Gastroesophageal sphincter (tissue), 4 donors: ENCODE results near the gene KCNMA1. TPM values are rescaled to one million over a fixed set of nuclear protein-coding genes. Genes with fewer than 3 reads are reported as not detected.

Source experiments
- ATAC-seq: fragments of 150-250 bp; one replicate; pipeline ENCODE4 v1.9.1; 2016; ENCODE audit warnings: mild to moderate bottlenecking, moderate library complexity
- H3K27ac ChIP-seq, 4 donors: fragments of 200-600 bp; sonication (generic) in 3 of 4; 1 replicate in 3 of 4; 2 replicates in 1 of 4; pipeline ENCODE4 v1.5.1; 2016 to 2019
- H3K27me3 ChIP-seq: fragments of 200-600 bp; sonication (generic); one replicate; pipeline ENCODE4 v1.5.1; 2019
- H3K36me3 ChIP-seq, 2 donors: fragments of 200-600 bp; sonication (generic); one replicate each; pipeline ENCODE4 v1.5.1; 2019; ENCODE audit warnings: control low read depth in 1 of 2
- H3K4me1 ChIP-seq, 3 donors: fragments of 200-600 bp; sonication (generic); 1 replicate in 2 of 3; 2 replicates in 1 of 3; pipeline ENCODE4 v1.5.1; 2016 to 2019; ENCODE audit warnings: control low read depth in 2 of 3
- H3K4me3 ChIP-seq, 2 donors: fragments of 200-600 bp; sonication (generic); one replicate each; pipeline ENCODE4 v1.5.1; 2019; ENCODE audit warnings: mild to moderate bottlenecking in 1 of 2, moderate library complexity in 1 of 2
- H3K9me3 ChIP-seq, 3 donors: fragments of 200-600 bp; sonication (generic); one replicate each; pipeline ENCODE4 v1.5.1; 2017 to 2019; ENCODE audit warnings: control low read depth in 2 of 3
- EP300 ChIP-seq: sonication (generic); formaldehyde crosslinking; IDR thresholded peaks from one replicate; pipeline ENCODE4 v1.6.1; 2017; ENCODE audit warnings: antibody characterized with exemption, mild to moderate bottlenecking
- POLR2A ChIP-seq, 2 donors: fragments of 450-650 bp; IDR thresholded peaks; one replicate each; pipeline ENCODE4 v1.6.1; 2017; ENCODE audit warnings: antibody characterized with exemption in 2 of 2, mild to moderate bottlenecking in 2 of 2, moderate library complexity in 1 of 2
- POLR2AphosphoS5 ChIP-seq: sonication (generic); formaldehyde crosslinking; IDR thresholded peaks from one replicate; pipeline ENCODE4 v1.6.1; 2017; ENCODE audit warnings: antibody characterized with exemption
- WGBS, 2 donors: methylation state at CpG; one replicate each; pipeline ENCODE4 v1.1.5; 2018; ENCODE audit warnings: low coverage in 1 of 2; 5-methylcytosine and 5-hydroxymethylcytosine counted together
- total RNA-seq, 4 donors: library from RNA; depleted of rRNA; stranded (reverse); fragments of >200 nt; gene quantifications; one replicate each; pipeline ENCODE4 v1.1.0, GENCODE V29; 2016
- TF ChIP-seq, protein P1 (sequence below), 4 experiments: fragments of 200-600 bp in 2 of 4; fragments of 450-650 bp in 2 of 4; sonication (generic) in 1 of 4; IDR thresholded peaks; one replicate each; pipeline ENCODE4 v1.5.1; 2017 to 2019; ENCODE audit warnings: antibody characterized with exemption in 4 of 4, mild to moderate bottlenecking in 2 of 4, moderate library complexity in 2 of 4

KCNMA1 gene
- total RNA-seq, 4 donors from 2014 or later = 168 to 389 (median 323) TPM

- no peak for TF ChIP-seq POLR2A (IDR thresholded peaks at IDR 0.05)
- TF ChIP-seq, protein P1, sequence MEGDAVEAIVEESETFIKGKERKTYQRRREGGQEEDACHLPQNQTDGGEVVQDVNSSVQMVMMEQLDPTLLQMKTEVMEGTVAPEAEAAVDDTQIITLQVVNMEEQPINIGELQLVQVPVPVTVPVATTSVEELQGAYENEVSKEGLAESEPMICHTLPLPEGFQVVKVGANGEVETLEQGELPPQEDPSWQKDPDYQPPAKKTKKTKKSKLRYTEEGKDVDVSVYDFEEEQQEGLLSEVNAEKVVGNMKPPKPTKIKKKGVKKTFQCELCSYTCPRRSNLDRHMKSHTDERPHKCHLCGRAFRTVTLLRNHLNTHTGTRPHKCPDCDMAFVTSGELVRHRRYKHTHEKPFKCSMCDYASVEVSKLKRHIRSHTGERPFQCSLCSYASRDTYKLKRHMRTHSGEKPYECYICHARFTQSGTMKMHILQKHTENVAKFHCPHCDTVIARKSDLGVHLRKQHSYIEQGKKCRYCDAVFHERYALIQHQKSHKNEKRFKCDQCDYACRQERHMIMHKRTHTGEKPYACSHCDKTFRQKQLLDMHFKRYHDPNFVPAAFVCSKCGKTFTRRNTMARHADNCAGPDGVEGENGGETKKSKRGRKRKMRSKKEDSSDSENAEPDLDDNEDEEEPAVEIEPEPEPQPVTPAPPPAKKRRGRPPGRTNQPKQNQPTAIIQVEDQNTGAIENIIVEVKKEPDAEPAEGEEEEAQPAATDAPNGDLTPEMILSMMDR (IDR thresholded peaks at IDR 0.05) = no peak
- no peak for TF ChIP-seq POLR2AphosphoS5
- no peak for TF ChIP-seq EP300
- H3K27ac ChIP-seq = no peak overlapping the region
- H3K9me3 ChIP-seq = no peaks in the 10 kb centered on the region
- no peak for ATAC-seq
- WGBS, 2 donors = 84 to 89% methylated on average over 3 of the region's 3 CpGs
- no peaks in the 10 kb centered on the region for H3K36me3 ChIP-seq
- no peak overlapping the region for H3K4me3 ChIP-seq
- H3K4me1 ChIP-seq = peaks cover 0 to 11% (median 0%) of the 10 kb centered on the region in 3 donors
- no peaks in the 10 kb centered on the region for H3K27me3 ChIP-seq
Measured at GRCh38 chr10:77049146-77049545, 588.5 kb downstream of the KCNMA1 start.

DNA sequence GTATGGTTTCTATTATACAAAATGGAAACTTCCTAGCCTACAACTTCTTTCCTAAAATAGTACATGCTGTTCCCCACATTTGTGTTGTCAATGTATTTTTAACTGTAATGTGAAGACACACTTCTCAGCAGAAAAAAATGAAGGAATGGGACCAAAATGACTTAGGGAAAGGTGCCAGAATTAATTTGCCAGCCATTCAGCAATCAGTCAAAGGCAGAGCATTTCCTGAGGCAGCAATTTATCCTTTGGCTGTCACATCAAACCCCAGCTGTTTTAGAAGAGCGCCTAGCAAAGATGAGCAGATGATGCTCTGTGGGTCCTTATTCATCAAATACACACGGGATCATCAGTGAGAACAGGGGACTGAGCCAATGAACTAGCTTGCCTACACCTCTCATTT is 592.5 kb downstream of the KCNMA1 start:
- Histone ChIP-seq H3K27ac (no peak overlapping the region), H3K36me3 (no peaks in the 10 kb centered on the region), H3K9me3 (no peaks in the 10 kb centered on the region), H3K27me3 (no peaks in the 10 kb centered on the region), H3K4me3 (no peak overlapping the region), H3K4me1 (peaks cover 0 to 17% (median 0%) of the 10 kb centered on the region in 3 donors)
- ATAC-seq = no peak
- WGBS, 2 donors = 80 to 91% methylated on average over 2 of the region's 2 CpGs
- TF ChIP-seq, protein P1 (IDR thresholded peaks at IDR 0.05) = no peak
- no peak for TF ChIP-seq EP300
- no peak for TF ChIP-seq POLR2A (IDR thresholded peaks at IDR 0.05)
- TF ChIP-seq POLR2AphosphoS5 = no peak

DNA sequence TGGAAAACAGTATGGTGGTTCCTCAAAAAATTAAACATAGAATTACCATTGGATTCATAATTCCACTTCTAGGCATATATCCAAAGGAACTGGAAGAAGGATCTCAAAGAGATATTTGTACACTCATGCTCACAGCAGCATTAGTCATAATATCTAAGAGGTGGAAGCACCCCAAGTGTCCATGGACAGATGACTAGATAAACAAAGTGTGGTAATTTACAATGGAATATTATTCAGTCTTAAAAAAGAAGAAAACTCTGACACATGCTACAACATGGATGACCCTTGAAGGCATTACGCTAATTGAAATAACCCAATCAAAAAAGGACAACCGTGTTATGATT is 594.2 kb downstream of the KCNMA1 start:
- H3K4me1 ChIP-seq = peaks cover 0 to 17% (median 0%) of the 10 kb centered on the region in 3 donors
- no peak for ATAC-seq
- 91 to 100% methylated on average over 2 of the region's 2 CpGs for WGBS, 2 donors

DNA sequence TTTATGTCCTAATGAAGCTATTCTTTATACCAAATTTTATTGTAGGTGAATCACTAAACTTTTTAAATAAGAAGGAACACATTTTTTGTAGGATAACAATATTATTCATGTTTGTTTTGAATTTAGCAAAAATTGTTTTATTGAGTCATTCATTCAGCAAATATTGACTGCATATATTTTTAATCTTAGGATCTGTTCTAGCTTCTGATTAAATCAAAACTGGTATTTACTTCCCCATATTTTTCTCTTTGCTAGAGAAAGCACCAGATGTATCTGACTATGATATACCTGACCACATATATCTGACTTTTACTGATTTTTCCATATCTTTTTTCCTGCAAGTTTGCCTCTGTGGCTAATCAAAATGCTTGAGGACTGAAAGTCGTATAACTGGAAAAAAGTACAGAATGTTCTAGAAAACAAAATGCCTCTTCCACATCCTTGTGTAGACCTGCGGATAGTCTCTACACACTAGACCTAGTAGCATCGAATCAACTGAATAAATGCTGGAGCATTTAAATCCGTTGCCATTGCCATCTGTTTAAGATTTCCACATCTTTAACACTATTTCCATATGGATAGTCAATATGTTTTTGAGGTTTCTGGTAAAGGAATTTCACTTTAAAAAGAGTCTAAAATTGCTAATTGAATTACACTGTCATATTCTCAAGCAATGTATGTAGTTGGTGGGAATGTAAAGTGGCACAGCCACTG is 594.7 kb downstream of the KCNMA1 start:
- Histone ChIP-seq H3K36me3 (peaks cover 0 to 15% of the 10 kb centered on the region in 2 donors), H3K27ac (no peak overlapping the region), H3K27me3 (no peaks in the 10 kb centered on the region), H3K4me3 (no peak overlapping the region), H3K9me3 (no peaks in the 10 kb centered on the region), H3K4me1 (peaks cover 0 to 19% (median 0%) of the 10 kb centered on the region in 3 donors)
- 95 to 100% methylated on average over 4 of the region's 4 CpGs for WGBS, 2 donors
- TF ChIP-seq POLR2AphosphoS5 (no peak), POLR2A (IDR thresholded peaks at IDR 0.05) (no peak), EP300 (no peak)
- TF ChIP-seq, protein P1 (IDR thresholded peaks at IDR 0.05) = no peak
- no peak for ATAC-seq

More for the DNA sequence above, 594.2 kb downstream of the KCNMA1 start:
- TF ChIP-seq POLR2A (IDR thresholded peaks at IDR 0.05) = no peak
- TF ChIP-seq EP300 = no peak
- TF ChIP-seq, protein P1 (IDR thresholded peaks at IDR 0.05) = no peak
- no peak for TF ChIP-seq POLR2AphosphoS5
- Histone ChIP-seq H3K27me3 (no peaks in the 10 kb centered on the region), H3K27ac (no peak overlapping the region), H3K4me3 (no peak overlapping the region), H3K9me3 (no peaks in the 10 kb centered on the region), H3K36me3 (peaks cover 0 to 10% of the 10 kb centered on the region in 2 donors)

- Histone ChIP-seq H3K4me3 (no peak overlapping the region), H3K9me3 (no peaks in the 10 kb centered on the region), H3K27me3 (no peaks in the 10 kb centered on the region), H3K4me1 (peaks cover 0 to 23% (median 0%) of the 10 kb centered on the region in 3 donors), H3K36me3 (peaks cover 0 to 19% of the 10 kb centered on the region in 2 donors), H3K27ac (no peak overlapping the region)
- no peak for ATAC-seq
- TF ChIP-seq POLR2AphosphoS5 (no peak), POLR2A (IDR thresholded peaks at IDR 0.05) (no peak), EP300 (no peak)
- TF ChIP-seq, protein P1 (IDR thresholded peaks at IDR 0.05) = no peak
- no CpG with 5 or more reads among the region's 4 CpGs for WGBS, 2 donors
Measured at GRCh38 chr10:77041636-77042258, 595.9 kb downstream of the KCNMA1 start.
